Measurements from ENCODE around the gene LEF1.

GRCh38 chr4:108054025-108054638 lies 114.6 kb downstream of the LEF1 start:
- TF ChIP-seq CTCF (IDR thresholded peaks at IDR 0.05) (no peak), EP300 (IDR thresholded peaks at IDR 0.05) (no peak), POLR2A (IDR thresholded peaks at IDR 0.05) (no peak)
